ENCODE results near the gene SRRT.

The SRRT gene

DNA sequence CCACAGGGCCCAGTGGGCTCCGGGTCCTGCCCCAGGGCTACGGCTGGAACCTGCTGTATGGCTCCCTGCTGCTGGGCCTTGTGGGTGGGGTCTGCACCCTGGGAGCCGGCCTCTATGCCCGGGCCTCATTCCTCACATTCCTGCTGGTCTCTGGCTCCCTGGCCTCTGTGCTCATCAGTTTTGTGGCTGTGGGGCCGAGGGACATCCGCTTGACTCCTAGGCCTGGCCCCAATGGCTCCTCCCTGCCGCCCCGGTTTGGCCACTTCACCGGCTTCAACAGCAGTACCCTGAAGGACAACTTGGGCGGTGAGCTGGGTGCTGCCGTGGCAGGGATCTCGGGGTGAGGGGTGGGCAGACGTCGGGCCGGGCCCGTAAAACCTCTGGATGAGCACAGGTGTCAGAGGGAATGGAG is 18.0 kb upstream of the SRRT start:
- H3K9ac ChIP-seq (ENCODE audit: low read length): no peak overlapping the region
- no peaks in the 10 kb centered on the region for H3K9me3 ChIP-seq (ENCODE audit: control insufficient read depth, low read length)
- no peaks in the 10 kb centered on the region for H3K27me3 ChIP-seq (replicated peaks; ENCODE audit: control insufficient read depth, insufficient read depth, low read length)
- peaks cover 10% of the 10 kb centered on the region for H3K36me3 ChIP-seq (ENCODE audit: control insufficient read depth, insufficient read depth, low read length, severe bottlenecking)
- peaks cover 8% of the 10 kb centered on the region for H3K4me1 ChIP-seq (ENCODE audit: control insufficient read depth, insufficient read depth, low read length)
- H3K4me3 ChIP-seq (ENCODE audit: low read length): no peak overlapping the region
- no peak for DNase-seq (ENCODE audit: low read depth)

GRCh38 chr7:100859856-100860255 is 15.0 kb upstream of the SRRT start:
- Histone ChIP-seq H3K36me3 (ENCODE audit: control insufficient read depth, insufficient read depth, low read length, severe bottlenecking) (peaks cover 13% of the 10 kb centered on the region), H3K4me1 (ENCODE audit: control insufficient read depth, insufficient read depth, low read length) (peaks cover 7% of the 10 kb centered on the region), H3K27me3 (replicated peaks; ENCODE audit: control insufficient read depth, insufficient read depth, low read length) (no peaks in the 10 kb centered on the region), H3K9ac (ENCODE audit: low read length) (no peak overlapping the region), H3K4me3 (ENCODE audit: low read length) (no peak overlapping the region), H3K9me3 (ENCODE audit: control insufficient read depth, low read length) (no peaks in the 10 kb centered on the region)
- no peak for DNase-seq (ENCODE audit: low read depth)

- DNase-seq (ENCODE audit: low read depth): no peak
- H3K36me3 ChIP-seq (ENCODE audit: control insufficient read depth, insufficient read depth, low read length, severe bottlenecking): peaks cover 13% of the 10 kb centered on the region
- no peak overlapping the region for H3K4me3 ChIP-seq (ENCODE audit: low read length)
- H3K9me3 ChIP-seq (ENCODE audit: control insufficient read depth, low read length): no peaks in the 10 kb centered on the region
- H3K9ac ChIP-seq (ENCODE audit: low read length): no peak overlapping the region
- H3K4me1 ChIP-seq (ENCODE audit: control insufficient read depth, insufficient read depth, low read length): peaks cover 7% of the 10 kb centered on the region
- H3K27me3 ChIP-seq (replicated peaks; ENCODE audit: control insufficient read depth, insufficient read depth, low read length): no peaks in the 10 kb centered on the region
Measured at GRCh38 chr7:100860702-100861615, 13.9 kb upstream of the SRRT start.

DNA sequence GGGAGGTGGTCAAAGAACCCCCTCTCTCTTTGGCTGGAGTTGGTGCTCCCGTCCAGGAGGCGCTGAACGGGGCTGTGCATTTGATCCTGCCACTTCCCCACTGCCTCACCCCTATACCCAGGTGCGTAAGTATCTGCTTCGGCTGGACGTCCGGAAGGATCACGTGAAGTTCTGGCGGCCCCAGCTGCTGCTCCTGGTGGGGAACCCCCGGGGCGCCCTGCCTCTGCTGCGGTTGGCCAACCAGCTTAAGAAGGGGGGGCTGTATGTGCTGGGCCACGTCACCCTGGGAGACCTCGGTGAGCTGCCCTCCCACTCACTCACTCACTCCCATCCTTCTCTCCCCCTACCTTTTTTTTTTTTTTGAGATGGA is 13.3 kb upstream of the SRRT start:
- H3K4me3 ChIP-seq (ENCODE audit: low read length): no peak overlapping the region
- H3K36me3 ChIP-seq (ENCODE audit: control insufficient read depth, insufficient read depth, low read length, severe bottlenecking): peaks cover 13% of the 10 kb centered on the region
- H3K27me3 ChIP-seq (replicated peaks; ENCODE audit: control insufficient read depth, insufficient read depth, low read length): no peaks in the 10 kb centered on the region
- no peak for DNase-seq (ENCODE audit: low read depth)
- H3K9me3 ChIP-seq (ENCODE audit: control insufficient read depth, low read length): no peaks in the 10 kb centered on the region
- peaks cover 11% of the 10 kb centered on the region for H3K4me1 ChIP-seq (ENCODE audit: control insufficient read depth, insufficient read depth, low read length)
- H3K9ac ChIP-seq (ENCODE audit: low read length): no peak overlapping the region

GRCh38 chr7:100863406-100863950 is 11.4 kb upstream of the SRRT start:
- peaks cover 13% of the 10 kb centered on the region for H3K36me3 ChIP-seq (ENCODE audit: control insufficient read depth, insufficient read depth, low read length, severe bottlenecking)

DNA sequence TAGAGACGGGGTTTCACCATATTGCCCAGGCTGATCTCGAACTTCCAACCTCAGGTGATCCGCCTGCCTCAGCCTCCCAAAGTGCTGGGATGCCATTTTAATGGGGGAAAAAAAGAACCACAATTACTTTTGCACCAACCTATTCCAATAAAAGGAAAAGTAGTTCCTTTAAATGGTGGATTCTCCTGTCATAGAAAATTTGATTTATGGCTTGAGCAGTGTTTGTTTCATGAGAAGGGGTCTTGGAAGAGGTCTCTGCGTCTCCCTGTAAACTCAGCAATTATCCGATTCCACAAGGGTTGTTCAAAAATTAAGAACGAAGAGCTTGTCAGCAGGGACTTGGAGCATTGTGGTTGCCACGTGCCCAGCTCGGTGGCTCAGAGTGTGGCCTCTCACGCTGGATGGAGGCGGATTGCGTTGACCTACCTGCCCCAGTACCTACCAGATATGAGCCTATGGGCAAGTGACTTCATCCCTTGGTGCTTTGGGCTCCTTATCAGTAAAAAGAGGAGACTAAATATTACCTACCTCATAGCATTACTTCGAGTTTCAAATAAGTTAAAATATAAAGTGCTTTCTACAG is 10.5 kb upstream of the SRRT start:
- Histone ChIP-seq H3K4me3 (ENCODE audit: low read length) (no peak overlapping the region), H3K9ac (ENCODE audit: low read length) (no peak overlapping the region), H3K36me3 (ENCODE audit: control insufficient read depth, insufficient read depth, low read length, severe bottlenecking) (peaks cover 13% of the 10 kb centered on the region), H3K4me1 (ENCODE audit: control insufficient read depth, insufficient read depth, low read length) (peaks cover 22% of the 10 kb centered on the region), H3K27me3 (replicated peaks; ENCODE audit: control insufficient read depth, insufficient read depth, low read length) (no peaks in the 10 kb centered on the region), H3K9me3 (ENCODE audit: control insufficient read depth, low read length) (no peaks in the 10 kb centered on the region)
- DNase-seq (ENCODE audit: low read depth): no peak

More at GRCh38 chr7:100863406-100863950, 11.4 kb upstream of the SRRT start:
- DNase-seq (ENCODE audit: low read depth): no peak
- H3K9me3 ChIP-seq (ENCODE audit: control insufficient read depth, low read length): no peaks in the 10 kb centered on the region
- H3K9ac ChIP-seq (ENCODE audit: low read length): no peak overlapping the region
- no peaks in the 10 kb centered on the region for H3K27me3 ChIP-seq (replicated peaks; ENCODE audit: control insufficient read depth, insufficient read depth, low read length)
- peaks cover 15% of the 10 kb centered on the region for H3K4me1 ChIP-seq (ENCODE audit: control insufficient read depth, insufficient read depth, low read length)
- no peak overlapping the region for H3K4me3 ChIP-seq (ENCODE audit: low read length)

GRCh38 chr7:100865372-100865911 is 9.5 kb upstream of the SRRT start:
- Histone ChIP-seq H3K4me3 (ENCODE audit: low read length) (no peak overlapping the region), H3K36me3 (ENCODE audit: control insufficient read depth, insufficient read depth, low read length, severe bottlenecking) (peaks cover 18% of the 10 kb centered on the region), H3K27me3 (replicated peaks; ENCODE audit: control insufficient read depth, insufficient read depth, low read length) (no peaks in the 10 kb centered on the region), H3K9me3 (ENCODE audit: control insufficient read depth, low read length) (no peaks in the 10 kb centered on the region), H3K4me1 (ENCODE audit: control insufficient read depth, insufficient read depth, low read length) (peaks cover 22% of the 10 kb centered on the region), H3K9ac (ENCODE audit: low read length) (no peak overlapping the region)
- no peak for DNase-seq (ENCODE audit: low read depth)

DNA sequence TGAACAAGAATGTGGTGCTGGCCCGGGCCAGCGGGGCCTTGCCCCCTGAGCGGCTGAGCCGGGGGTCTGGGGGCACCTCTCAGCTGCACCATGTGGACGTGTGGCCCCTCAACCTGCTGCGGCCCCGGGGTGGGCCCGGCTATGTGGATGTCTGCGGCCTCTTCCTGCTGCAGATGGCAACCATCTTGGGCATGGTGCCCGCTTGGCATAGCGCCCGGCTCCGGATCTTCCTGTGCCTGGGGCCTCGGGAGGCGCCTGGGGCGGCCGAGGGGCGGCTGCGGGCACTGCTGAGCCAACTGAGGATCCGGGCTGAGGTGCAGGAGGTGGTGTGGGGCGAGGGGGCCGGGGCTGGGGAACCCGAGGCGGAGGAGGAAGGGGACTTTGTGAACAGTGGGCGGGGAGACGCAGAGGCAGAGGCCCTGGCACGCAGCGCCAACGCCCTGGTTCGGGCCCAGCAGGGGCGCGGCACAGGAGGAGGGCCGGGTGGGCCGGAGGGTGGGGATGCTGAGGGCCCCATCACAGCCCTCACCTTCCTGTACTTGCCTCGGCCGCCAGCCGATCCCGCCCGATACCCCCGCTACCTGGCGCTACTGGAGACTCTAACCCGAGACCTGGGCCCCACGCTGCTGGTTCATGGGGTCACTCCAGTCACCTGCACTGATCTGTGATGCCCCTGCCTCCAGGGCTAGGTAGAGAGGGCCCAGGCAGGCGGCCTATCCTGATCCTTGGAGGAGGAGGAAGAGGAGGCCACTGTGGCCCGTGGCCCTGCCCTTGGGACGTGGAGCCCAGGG is 8.8 kb upstream of the SRRT start:
- DNase-seq (ENCODE audit: low read depth): no peak
- peak overlapping the region; percentile 99 for H3K9ac ChIP-seq (ENCODE audit: low read length)
- peaks cover 22% of the 10 kb centered on the region for H3K4me1 ChIP-seq (ENCODE audit: control insufficient read depth, insufficient read depth, low read length)
- no peak overlapping the region for H3K4me3 ChIP-seq (ENCODE audit: low read length)
- no peaks in the 10 kb centered on the region for H3K27me3 ChIP-seq (replicated peaks; ENCODE audit: control insufficient read depth, insufficient read depth, low read length)
- H3K36me3 ChIP-seq (ENCODE audit: control insufficient read depth, insufficient read depth, low read length, severe bottlenecking): peaks cover 21% of the 10 kb centered on the region
- no peaks in the 10 kb centered on the region for H3K9me3 ChIP-seq (ENCODE audit: control insufficient read depth, low read length)

GRCh38 chr7:100866729-100867039 is 8.2 kb upstream of the SRRT start:
- Histone ChIP-seq H3K27me3 (replicated peaks; ENCODE audit: control insufficient read depth, insufficient read depth, low read length) (no peaks in the 10 kb centered on the region), H3K9me3 (ENCODE audit: control insufficient read depth, low read length) (no peaks in the 10 kb centered on the region), H3K9ac (ENCODE audit: low read length) (peak overlapping the region; percentile 99), H3K4me1 (ENCODE audit: control insufficient read depth, insufficient read depth, low read length) (peaks cover 22% of the 10 kb centered on the region), H3K4me3 (ENCODE audit: low read length) (peak overlapping the region; percentile 93), H3K36me3 (ENCODE audit: control insufficient read depth, insufficient read depth, low read length, severe bottlenecking) (peaks cover 21% of the 10 kb centered on the region)
- no peak for DNase-seq (ENCODE audit: low read depth)

DNA sequence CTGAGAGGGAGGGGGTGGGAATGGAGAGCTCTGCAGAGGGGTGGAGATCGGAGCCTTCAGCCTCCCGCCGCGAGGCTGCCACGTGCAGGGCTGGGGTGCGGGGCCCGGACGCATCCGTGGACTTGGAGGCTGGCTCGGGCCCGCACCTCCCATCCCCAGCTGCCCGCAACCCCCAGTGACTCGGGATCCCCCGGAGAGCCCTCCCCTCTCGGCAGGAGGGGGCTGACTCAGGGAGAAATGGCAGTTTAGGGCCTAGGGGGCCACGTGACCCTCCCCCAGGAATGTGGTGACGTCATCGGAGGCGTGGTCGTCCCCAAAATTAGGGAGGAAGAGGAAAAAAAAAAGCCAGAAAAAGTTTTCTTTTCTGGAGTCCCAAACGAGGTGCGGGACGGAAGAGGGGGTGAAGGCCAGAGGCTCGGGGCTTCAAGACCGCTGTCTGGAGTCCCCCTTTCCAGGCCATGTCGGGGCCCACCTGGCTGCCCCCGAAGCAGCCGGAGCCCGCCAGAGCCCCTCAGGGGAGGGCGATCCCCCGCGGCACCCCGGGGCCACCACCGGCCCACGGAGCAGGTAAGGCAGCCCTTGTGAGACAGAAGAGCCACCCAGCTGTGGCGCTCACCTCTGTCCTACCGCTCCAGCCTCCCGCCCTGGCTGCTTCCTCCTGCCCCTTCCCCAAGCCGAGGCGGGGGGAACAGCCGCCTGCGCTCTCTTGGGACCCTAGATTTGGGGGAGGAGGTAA is 7.7 kb upstream of the SRRT start, which contains the start of gene TRIP6:
Gene TRIP6 (plus strand): TSS at position 348 of the 736 bp plus-strand sequence. CDS start 111 bp downstream, at position 459.
- Histone ChIP-seq H3K9me3 (ENCODE audit: control insufficient read depth, low read length) (no peaks in the 10 kb centered on the region), H3K9ac (ENCODE audit: low read length) (peak within 1 kb of the TSS; percentile 99), H3K27me3 (replicated peaks; ENCODE audit: control insufficient read depth, insufficient read depth, low read length) (no peaks in the 10 kb centered on the region), H3K4me1 (ENCODE audit: control insufficient read depth, insufficient read depth, low read length) (peaks cover 22% of the 10 kb centered on the region), H3K36me3 (ENCODE audit: control insufficient read depth, insufficient read depth, low read length, severe bottlenecking) (peaks cover 25% of the 10 kb centered on the region), H3K4me3 (ENCODE audit: low read length) (peak within 1 kb of the TSS; percentile 93)
- DNase-seq (ENCODE audit: low read depth): peak; percentile 96

Data from adipocyte (in vitro differentiated cells).